ENCODE data around the gene PATL1. TPM values are rescaled to one million over a fixed set of nuclear protein-coding genes. Genes with fewer than 3 reads are reported as not detected.
"Not testable (repeated sequence)": the region's sequence is repeated elsewhere in the genome, so short reads cannot be mapped to it uniquely, and the experiment has no call there.

PATL1 gene
- polyA plus RNA-seq, 2 of the 4 experiments (the other 2 are of a cell fraction) = 40.6 to 61.4 TPM

GRCh38 chr11:59703515-59703914 lies 34.7 kb upstream of the PATL1 start:
- H3K4me3 ChIP-seq; POLR2A ChIA-PET; H3K9me3 ChIP-seq; DNase-seq (ENCODE audit: low read depth in 1 of 2, low spot score in 1 of 2); FAIRE-seq; ATAC-seq: not testable (repeated sequence)
- peak; percentile 93 for TF ChIP-seq ZC3H11A (IDR thresholded peaks at IDR 0.05)
- H3K4me1 ChIP-seq = peaks cover 36% of the 10 kb centered on the region
- WGBS (ENCODE audit: missing lambda C conversion rate) = 78% methylated on average over 1 of the region's 1 CpG
- peak overlapping the region; percentile 59 to 76 for H3K27ac ChIP-seq
- peak overlapping the region; percentile 49 for H3K4me2 ChIP-seq
- CTCF ChIA-PET = interaction anchor here (1.1 kb wide), 1 partner anchor 11 kb away, joined by 3 read pairs; no protein-coding TSS in a partner anchor

- H3K4me3 ChIP-seq; ATAC-seq; POLR2A ChIA-PET; H3K27ac ChIP-seq; H3K4me2 ChIP-seq; FAIRE-seq; DNase-seq (ENCODE audit: low read depth in 1 of 2, low spot score in 1 of 2); H3K9me3 ChIP-seq; CTCF ChIA-PET: not testable (repeated sequence)
- 57% methylated on average over 5 of the region's 5 CpGs for WGBS (ENCODE audit: missing lambda C conversion rate)
- peaks cover 11% of the 10 kb centered on the region for H3K4me1 ChIP-seq
Observed at GRCh38 chr11:59700157-59700556, 31.3 kb upstream of the PATL1 start.

- DNase-seq (ENCODE audit: low read depth in 1 of 2, low spot score in 1 of 2) (no peak), ATAC-seq (no peak), FAIRE-seq (no peak)
- H3K27ac ChIP-seq = no peak overlapping the region
- CTCF ChIA-PET = no interaction called here
- TF ChIP-seq ESRRA (IDR thresholded peaks at IDR 0.05; ENCODE audit: borderline replicate concordance, low read length) (no peak), MYC (IDR thresholded peaks at IDR 0.05; ENCODE audit: borderline replicate concordance, low read length) (no peak)
- no peak overlapping the region for H3K4me3 ChIP-seq
- H3K4me1 ChIP-seq = peaks cover 11% of the 10 kb centered on the region
- H3K9me3 ChIP-seq = peaks cover 3% of the 10 kb centered on the region; the same call in 1 of the 3 replicates
- H3K4me2 ChIP-seq = no peak overlapping the region
- POLR2A ChIA-PET = interaction anchor here (1.3 kb wide), 1 partner anchor 30 kb away, joined by 3 read pairs; the partner anchor contains the start of gene PATL1
Observed at GRCh38 chr11:59698506-59698905, 29.7 kb upstream of the PATL1 start.

- ATAC-seq (no peak), DNase-seq (ENCODE audit: low read depth in 1 of 2, low spot score in 1 of 2) (no peak), FAIRE-seq (no peak)
- Histone ChIP-seq H3K27ac (no peak overlapping the region), H3K9me3 (peaks cover 20% of the 10 kb centered on the region; the same call in 2 of the 3 replicates), H3K4me3 (no peak overlapping the region), H3K4me2 (no peak overlapping the region), H3K4me1 (peaks cover 4% of the 10 kb centered on the region; the same call in 2 of the 3 replicates)
- ChIA-PET CTCF (interaction anchor here (0.8 to 4.3 kb wide), 5 partner anchors 10 to 23 kb away, joined by 3 to 24 read pairs (median 3); partner anchors contain the start of gene PATL1), POLR2A (no interaction called here)
- no peak for TF ChIP-seq EHF (CRISPR knock-in tag; IDR thresholded peaks at IDR 0.05)
- no peak for TF ChIP-seq RFX5 (IDR thresholded peaks at IDR 0.05)
- TF ChIP-seq ZC3H11A (IDR thresholded peaks at IDR 0.05) = no peak
- no peak for TF ChIP-seq ELK1 (IDR thresholded peaks at IDR 0.05; ENCODE audit: low read depth, low read length)
- no peak for TF ChIP-seq GATA3 (IDR thresholded peaks at IDR 0.05; ENCODE audit: borderline replicate concordance)
- TF ChIP-seq NPAS2 (CRISPR knock-in tag; IDR thresholded peaks at IDR 0.05; ENCODE audit: borderline replicate concordance) = no peak
- TF ChIP-seq KDM1A (IDR thresholded peaks at IDR 0.05; ENCODE audit: low read depth) = no peak
- TF ChIP-seq KDM5A (IDR thresholded peaks at IDR 0.05) = no peak
- TF ChIP-seq HEYL (CRISPR knock-in tag; IDR thresholded peaks at IDR 0.05) = no peak
- no peak for TF ChIP-seq CHD2 (IDR thresholded peaks at IDR 0.05; ENCODE audit: low read length, partially characterized antibody)
- TF ChIP-seq POLR2AphosphoS2 (conservative IDR thresholded peaks at IDR 0.05; ENCODE audit: low read length) = no peak
- no peak for TF ChIP-seq MAZ (IDR thresholded peaks at IDR 0.05; ENCODE audit: borderline replicate concordance, low read depth, low read length)
- no peak for TF ChIP-seq TP53 (CRISPR knock-in tag; IDR thresholded peaks at IDR 0.05)
- no peak for TF ChIP-seq JUN (IDR thresholded peaks at IDR 0.05)
Observed at GRCh38 chr11:59692915-59693314, 24.1 kb upstream of the PATL1 start.

GRCh38 chr11:59691156-59691555 lies 22.3 kb upstream of the PATL1 start:
- ATAC-seq (no peak), DNase-seq (ENCODE audit: low read depth in 1 of 2, low spot score in 1 of 2) (no peak), FAIRE-seq (no peak)
- no peak for TF ChIP-seq EHF (CRISPR knock-in tag; IDR thresholded peaks at IDR 0.05)
- TF ChIP-seq POLR2A (IDR thresholded peaks at IDR 0.05; ENCODE audit: low read length) = no peak
- no peak for TF ChIP-seq RNF2 (IDR thresholded peaks at IDR 0.05; ENCODE audit: borderline replicate concordance, low read depth)
- no peak for TF ChIP-seq BCL3 (IDR thresholded peaks at IDR 0.05)
- TF ChIP-seq SMC3 (IDR thresholded peaks at IDR 0.05) = no peak
- no peak for TF ChIP-seq BHLHE40 (IDR thresholded peaks at IDR 0.05; ENCODE audit: low read depth, low read length)
- TF ChIP-seq KDM5A (IDR thresholded peaks at IDR 0.05) = no peak
- no peak for TF ChIP-seq ZC3H11A (IDR thresholded peaks at IDR 0.05)
- TF ChIP-seq USF2 (IDR thresholded peaks at IDR 0.05) = no peak
- TF ChIP-seq HES2 (IDR thresholded peaks at IDR 0.05) = no peak
- no peak for TF ChIP-seq GATA3 (IDR thresholded peaks at IDR 0.05; ENCODE audit: borderline replicate concordance)
- POLR2A ChIA-PET = no interaction called here
- CTCF ChIA-PET = interaction anchor here (4.3 kb wide), 1 partner anchor 11 kb away, joined by 24 read pairs; no protein-coding TSS in a partner anchor
- H3K4me1 ChIP-seq = peaks cover 4% of the 10 kb centered on the region; the same call in 2 of the 3 replicates
- H3K9me3 ChIP-seq = peaks cover 20% of the 10 kb centered on the region; the same call in 2 of the 3 replicates
- H3K4me3 ChIP-seq = no peak overlapping the region
- H3K4me2 ChIP-seq = no peak overlapping the region
- no peak overlapping the region for H3K27ac ChIP-seq
- WGBS (ENCODE audit: missing lambda C conversion rate) = 13% methylated on average over 2 of the region's 2 CpGs
